Neuron (in vitro differentiated cells): ENCODE data around the gene CNTN5.

Source experiments
- H2AFZ ChIP-seq: one replicate; pipeline ENCODE4 v1.6.1; 2013; ENCODE audit warnings: low read depth, mild to moderate bottlenecking, inconsistent platforms, low read length, moderate library complexity
- H3K27me3 ChIP-seq: one replicate; pipeline ENCODE4 v1.6.1; 2013; ENCODE audit warnings: low read length; ENCODE audit not compliant: insufficient read depth
- H3K36me3 ChIP-seq: one replicate; pipeline ENCODE4 v1.6.1; 2013; ENCODE audit warnings: low read length; ENCODE audit not compliant: insufficient read depth
- H3K4me1 ChIP-seq: one replicate; pipeline ENCODE4 v1.6.1; 2013; ENCODE audit warnings: low read length; ENCODE audit not compliant: insufficient read depth
- H3K4me3 ChIP-seq: 2 replicates; pipeline ENCODE4 v1.5.1; 2013; ENCODE audit warnings: mild to moderate bottlenecking, low read length, moderate library complexity
- H3K9me3 ChIP-seq: one replicate; pipeline ENCODE4 v1.6.1; 2013; ENCODE audit warnings: low read length

Gene CNTN5

DNA sequence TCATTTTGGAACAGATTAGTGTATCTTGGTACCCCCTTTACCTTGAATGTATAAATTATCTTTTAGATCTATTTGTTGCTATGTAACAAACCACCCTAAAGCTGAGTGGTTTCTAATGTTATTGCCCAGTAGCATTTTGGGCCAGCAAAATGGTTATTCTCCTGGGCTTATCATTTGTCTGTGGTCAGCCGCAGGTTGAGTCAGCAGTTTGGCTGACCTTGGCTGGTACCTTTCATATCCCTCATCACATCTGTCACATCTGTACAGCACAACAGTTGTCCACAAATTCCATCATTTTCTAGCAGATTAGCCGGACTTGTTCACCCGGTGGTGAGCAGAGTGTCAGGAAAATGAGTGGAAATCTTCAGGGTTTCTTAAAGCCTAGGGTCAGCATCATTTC, 1077.8 kb downstream of the CNTN5 start:
- Histone ChIP-seq H3K9me3 (no peaks in the 10 kb centered on the region), H3K36me3 (no peaks in the 10 kb centered on the region), H3K4me3 (no peak overlapping the region), H3K27me3 (no peaks in the 10 kb centered on the region), H3K4me1 (no peaks in the 10 kb centered on the region), H2AFZ (no peak overlapping the region)

DNA sequence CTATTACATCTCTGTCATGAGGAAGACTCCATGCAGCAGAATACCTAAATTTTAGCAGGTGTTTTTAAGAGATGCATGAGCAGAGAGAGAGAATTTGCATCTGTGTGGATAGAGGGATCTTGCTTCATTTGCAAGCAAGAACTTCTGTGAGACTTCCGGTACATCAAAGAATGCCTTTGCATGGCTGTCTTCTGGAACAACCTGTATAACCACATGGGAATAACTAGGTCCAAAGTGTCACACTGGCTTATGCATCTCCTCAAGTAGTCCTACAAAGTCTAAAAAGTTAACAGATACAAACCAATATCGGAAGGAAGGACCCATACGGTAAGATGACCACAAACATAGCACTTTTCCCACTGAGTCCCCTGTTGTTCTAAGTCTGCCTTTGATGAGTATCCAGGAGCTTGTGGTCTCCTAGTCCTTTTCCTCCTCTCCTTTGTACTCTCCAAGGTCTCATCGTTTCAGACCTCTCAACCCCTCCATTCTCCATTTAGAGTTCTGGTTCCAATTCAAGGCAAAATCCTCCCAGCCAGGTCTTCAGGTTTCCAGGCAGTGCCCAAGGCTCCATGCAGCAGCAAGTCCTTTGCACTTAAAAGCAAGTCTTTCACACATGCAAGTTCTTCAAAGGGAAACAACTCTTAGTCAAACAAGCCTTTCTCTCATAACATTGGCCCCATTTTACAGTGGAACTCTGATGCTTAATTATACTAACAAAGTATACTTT, 1084.7 kb downstream of the CNTN5 start:
- Histone ChIP-seq H3K4me3 (no peak overlapping the region), H3K9me3 (no peaks in the 10 kb centered on the region), H2AFZ (no peak overlapping the region), H3K4me1 (no peaks in the 10 kb centered on the region), H3K36me3 (no peaks in the 10 kb centered on the region), H3K27me3 (no peaks in the 10 kb centered on the region)

DNA sequence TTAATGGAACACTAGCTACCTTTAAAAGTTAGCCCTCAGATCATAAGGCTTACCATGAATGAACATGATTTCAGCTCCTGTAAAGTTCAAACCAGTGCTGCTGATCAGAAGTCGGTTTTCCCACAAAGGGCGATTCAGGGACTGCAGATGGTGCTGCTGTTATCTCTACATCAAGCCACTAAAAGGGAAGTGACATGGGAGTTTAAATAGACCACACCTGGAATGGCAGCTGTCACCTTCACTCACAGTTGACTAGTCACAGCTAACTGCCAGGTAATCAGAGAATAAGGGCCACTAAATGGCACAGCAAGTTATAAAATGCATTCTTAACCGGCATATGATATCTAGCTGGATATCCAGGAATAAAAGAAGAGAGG, 1085.2 kb downstream of the CNTN5 start:
- Histone ChIP-seq H3K27me3 (no peaks in the 10 kb centered on the region), H3K4me1 (no peaks in the 10 kb centered on the region), H2AFZ (no peak overlapping the region), H3K36me3 (no peaks in the 10 kb centered on the region), H3K4me3 (no peak overlapping the region), H3K9me3 (no peaks in the 10 kb centered on the region)

DNA sequence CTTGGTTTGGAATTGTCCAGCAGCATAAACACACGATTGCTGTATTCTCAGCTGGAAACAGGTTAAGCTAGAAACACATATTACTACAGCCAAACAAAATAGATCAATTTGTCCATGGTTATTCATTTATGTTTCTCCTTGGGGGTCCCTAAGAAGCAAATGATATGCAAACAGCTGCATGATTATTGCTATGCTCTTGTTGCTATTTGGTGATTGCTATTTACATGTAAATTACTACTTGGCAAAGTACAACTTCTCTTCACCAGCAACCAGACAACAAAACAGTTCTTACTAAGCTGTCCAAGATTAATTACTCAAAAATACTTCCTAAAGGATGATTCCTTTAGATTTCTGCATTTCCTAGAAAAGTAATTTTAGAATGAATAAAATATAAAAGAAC, 1098.4 kb downstream of the CNTN5 start:
- Histone ChIP-seq H2AFZ (no peak overlapping the region), H3K36me3 (no peaks in the 10 kb centered on the region), H3K27me3 (no peaks in the 10 kb centered on the region), H3K9me3 (no peaks in the 10 kb centered on the region), H3K4me3 (no peak overlapping the region), H3K4me1 (no peaks in the 10 kb centered on the region)

DNA sequence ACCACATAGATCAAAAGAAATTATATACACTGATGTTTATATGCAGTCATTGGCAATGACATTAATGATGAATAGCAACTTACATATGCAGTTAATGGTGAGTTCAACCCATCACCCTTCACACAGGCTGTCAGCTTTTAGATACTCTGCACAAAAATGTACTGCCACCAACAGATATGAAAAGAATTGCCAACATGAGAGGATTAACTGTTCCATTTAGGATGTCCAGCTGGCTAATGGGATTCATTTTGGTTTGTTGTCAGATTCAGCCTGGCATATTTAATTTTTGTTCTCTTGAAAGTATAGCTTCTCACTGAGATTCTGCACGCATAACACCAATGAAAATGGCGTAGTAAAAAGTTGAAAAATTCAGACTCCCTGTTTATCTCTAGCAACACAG, 1112.4 kb downstream of the CNTN5 start:
- H2AFZ ChIP-seq, result no peak overlapping the region
- H3K4me3 ChIP-seq, result no peak overlapping the region
- no peaks in the 10 kb centered on the region for H3K9me3 ChIP-seq
- H3K27me3 ChIP-seq, result no peaks in the 10 kb centered on the region
- no peaks in the 10 kb centered on the region for H3K4me1 ChIP-seq
- no peaks in the 10 kb centered on the region for H3K36me3 ChIP-seq

GRCh38 chr11:100141201-100141600, 1120.5 kb downstream of the CNTN5 start:
- Histone ChIP-seq H2AFZ (no peak overlapping the region), H3K4me3 (no peak overlapping the region), H3K9me3 (no peaks in the 10 kb centered on the region), H3K36me3 (no peaks in the 10 kb centered on the region), H3K27me3 (no peaks in the 10 kb centered on the region), H3K4me1 (no peaks in the 10 kb centered on the region)

DNA sequence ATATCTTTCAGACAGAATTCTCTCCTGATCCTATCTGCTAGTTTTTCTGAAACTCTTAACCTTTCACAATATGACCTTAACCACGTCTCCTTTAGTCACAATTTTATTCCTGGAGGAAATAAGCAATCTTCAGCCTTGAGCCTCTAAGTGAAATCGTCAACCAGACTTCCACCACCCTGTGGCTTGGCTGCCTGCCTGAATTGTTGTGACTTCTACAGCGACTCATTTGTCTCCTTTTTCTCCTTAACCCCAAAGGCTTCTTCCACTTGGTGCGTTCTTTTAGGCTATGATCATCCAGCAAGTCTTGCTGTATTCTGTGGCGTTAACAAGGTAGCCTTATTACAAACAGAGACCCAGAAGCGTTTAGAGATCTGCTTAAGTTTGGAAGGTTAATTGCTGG, 1131.2 kb downstream of the CNTN5 start:
- Histone ChIP-seq H3K4me3 (no peak overlapping the region), H3K9me3 (no peaks in the 10 kb centered on the region), H2AFZ (no peak overlapping the region), H3K4me1 (no peaks in the 10 kb centered on the region), H3K27me3 (no peaks in the 10 kb centered on the region), H3K36me3 (no peaks in the 10 kb centered on the region)

GRCh38 chr11:100152766-100153165, 1132.0 kb downstream of the CNTN5 start:
- Histone ChIP-seq H3K9me3 (no peaks in the 10 kb centered on the region), H3K27me3 (no peaks in the 10 kb centered on the region), H3K4me1 (no peaks in the 10 kb centered on the region), H3K4me3 (no peak overlapping the region), H3K36me3 (no peaks in the 10 kb centered on the region), H2AFZ (no peak overlapping the region)

- Histone ChIP-seq H3K9me3 (no peaks in the 10 kb centered on the region), H3K4me3 (no peak overlapping the region), H2AFZ (no peak overlapping the region), H3K36me3 (no peaks in the 10 kb centered on the region), H3K4me1 (peaks cover 2% of the 10 kb centered on the region), H3K27me3 (no peaks in the 10 kb centered on the region)
Observed at GRCh38 chr11:100163471-100163870, 1142.7 kb downstream of the CNTN5 start.

DNA sequence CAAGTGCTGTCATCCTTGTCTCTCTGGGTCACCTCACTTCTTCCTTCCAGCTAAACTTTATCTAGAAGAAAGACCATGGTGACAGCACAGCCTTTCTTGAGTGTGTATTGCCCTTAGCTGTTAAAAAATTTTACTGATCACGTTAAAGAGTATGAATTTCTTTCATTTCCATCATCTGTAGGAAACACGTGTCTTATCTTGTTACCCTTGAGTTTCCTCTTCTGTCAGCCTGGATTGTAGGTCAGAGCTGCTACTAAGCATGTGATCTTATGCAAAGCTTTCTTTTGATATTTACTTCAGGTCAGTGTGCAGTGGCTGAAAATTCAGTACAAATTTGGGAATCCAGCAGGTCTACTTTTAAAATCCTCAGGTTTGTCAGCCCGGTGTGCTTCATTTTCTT, 1154.1 kb downstream of the CNTN5 start:
- H3K27me3 ChIP-seq, result no peaks in the 10 kb centered on the region
- H3K4me1 ChIP-seq, result no peaks in the 10 kb centered on the region
- H3K36me3 ChIP-seq, result no peaks in the 10 kb centered on the region
- H2AFZ ChIP-seq, result no peak overlapping the region
- no peaks in the 10 kb centered on the region for H3K9me3 ChIP-seq
- no peak overlapping the region for H3K4me3 ChIP-seq

DNA sequence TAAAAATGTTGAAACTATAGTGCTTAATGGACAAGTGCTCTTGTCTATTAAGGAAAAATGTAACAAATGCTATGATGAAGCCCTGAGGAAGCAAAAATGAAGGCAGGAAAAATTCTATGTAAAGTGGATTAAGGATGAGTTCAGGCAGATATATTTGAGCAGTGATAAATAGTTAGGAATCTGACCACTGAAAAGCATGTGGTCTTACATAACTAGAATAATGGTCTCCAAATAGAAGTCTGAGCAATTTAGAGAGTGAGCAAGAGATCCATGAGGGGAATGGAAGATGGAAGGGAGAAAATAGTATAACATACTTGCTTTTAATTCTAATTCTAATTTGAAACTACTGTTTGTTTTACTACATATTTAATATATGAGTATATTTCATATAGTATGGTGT, 1155.7 kb downstream of the CNTN5 start:
- Histone ChIP-seq H3K36me3 (no peaks in the 10 kb centered on the region), H3K27me3 (no peaks in the 10 kb centered on the region), H3K9me3 (no peaks in the 10 kb centered on the region), H3K4me1 (no peaks in the 10 kb centered on the region), H2AFZ (no peak overlapping the region), H3K4me3 (no peak overlapping the region)

DNA sequence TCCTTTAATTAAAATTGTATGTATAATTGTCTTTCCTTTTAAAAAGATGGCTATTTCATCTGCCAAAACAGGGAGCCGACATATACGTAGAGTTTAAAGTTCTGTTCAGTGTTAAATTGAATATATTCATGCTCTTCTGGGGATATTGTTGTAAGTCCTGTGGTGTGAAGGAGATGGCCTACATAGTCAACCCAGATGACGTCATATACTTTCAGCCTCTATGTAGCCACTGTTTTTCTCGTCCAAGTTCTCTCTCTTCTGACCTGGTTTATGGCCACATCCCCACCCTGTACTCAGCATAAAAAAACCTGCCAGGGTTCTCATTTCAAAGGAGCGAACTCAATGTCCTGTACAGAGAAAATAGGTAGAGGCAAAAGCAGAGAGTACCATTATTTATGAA, 1156.9 kb downstream of the CNTN5 start:
- no peak overlapping the region for H2AFZ ChIP-seq

GRCh38 chr11:100182350-100182749, 1161.6 kb downstream of the CNTN5 start:
- H3K36me3 ChIP-seq, result no peaks in the 10 kb centered on the region
- H3K4me3 ChIP-seq, result no peak overlapping the region
- no peaks in the 10 kb centered on the region for H3K27me3 ChIP-seq
- no peak overlapping the region for H2AFZ ChIP-seq
- no peaks in the 10 kb centered on the region for H3K9me3 ChIP-seq
- H3K4me1 ChIP-seq, result no peaks in the 10 kb centered on the region

More for the DNA sequence above, 1156.9 kb downstream of the CNTN5 start:
- Histone ChIP-seq H3K4me1 (no peaks in the 10 kb centered on the region), H3K27me3 (no peaks in the 10 kb centered on the region), H3K9me3 (no peaks in the 10 kb centered on the region), H3K4me3 (no peak overlapping the region), H3K36me3 (no peaks in the 10 kb centered on the region)

GRCh38 chr11:100182927-100183326, 1162.2 kb downstream of the CNTN5 start:
- Histone ChIP-seq H3K36me3 (no peaks in the 10 kb centered on the region), H3K4me1 (no peaks in the 10 kb centered on the region), H3K4me3 (no peak overlapping the region), H3K9me3 (no peaks in the 10 kb centered on the region), H2AFZ (no peak overlapping the region), H3K27me3 (no peaks in the 10 kb centered on the region)
